Posterior cingulate gyrus (tissue), 11 donors: ENCODE data around the gene CLNK.

ENCODE experiments used
- DNase-seq, 10 donors: peaks; one replicate each; pipeline versions ENCODE4 v3.0.0 to v3.0.0-alpha.2; 2020 to 2021; ENCODE audit warnings: mixed read lengths in 3 of 10
- intact Hi-C: fragments of 100-400 bp; cut with DNase I; formaldehyde crosslinking; loops from one replicate; pipeline ENCODE4 v1.15.1; 2023

Gene CLNK, protein sequence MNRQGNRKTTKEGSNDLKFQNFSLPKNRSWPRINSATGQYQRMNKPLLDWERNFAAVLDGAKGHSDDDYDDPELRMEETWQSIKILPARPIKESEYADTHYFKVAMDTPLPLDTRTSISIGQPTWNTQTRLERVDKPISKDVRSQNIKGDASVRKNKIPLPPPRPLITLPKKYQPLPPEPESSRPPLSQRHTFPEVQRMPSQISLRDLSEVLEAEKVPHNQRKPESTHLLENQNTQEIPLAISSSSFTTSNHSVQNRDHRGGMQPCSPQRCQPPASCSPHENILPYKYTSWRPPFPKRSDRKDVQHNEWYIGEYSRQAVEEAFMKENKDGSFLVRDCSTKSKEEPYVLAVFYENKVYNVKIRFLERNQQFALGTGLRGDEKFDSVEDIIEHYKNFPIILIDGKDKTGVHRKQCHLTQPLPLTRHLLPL

GRCh38 chr4:10684631-10685030, at the start of gene CLNK:
CLNK (minus strand) TSS chr4:10684768; CDS start chr4:10667869, 16,899 bp downstream.
- intact Hi-C loops: no loop called here
- DNase-seq: no peak

- intact Hi-C loops: no loop called here
- DNase-seq: no peak
Observed at GRCh38 chr4:10733481-10734062, 49.0 kb upstream of the CLNK start.

DNA sequence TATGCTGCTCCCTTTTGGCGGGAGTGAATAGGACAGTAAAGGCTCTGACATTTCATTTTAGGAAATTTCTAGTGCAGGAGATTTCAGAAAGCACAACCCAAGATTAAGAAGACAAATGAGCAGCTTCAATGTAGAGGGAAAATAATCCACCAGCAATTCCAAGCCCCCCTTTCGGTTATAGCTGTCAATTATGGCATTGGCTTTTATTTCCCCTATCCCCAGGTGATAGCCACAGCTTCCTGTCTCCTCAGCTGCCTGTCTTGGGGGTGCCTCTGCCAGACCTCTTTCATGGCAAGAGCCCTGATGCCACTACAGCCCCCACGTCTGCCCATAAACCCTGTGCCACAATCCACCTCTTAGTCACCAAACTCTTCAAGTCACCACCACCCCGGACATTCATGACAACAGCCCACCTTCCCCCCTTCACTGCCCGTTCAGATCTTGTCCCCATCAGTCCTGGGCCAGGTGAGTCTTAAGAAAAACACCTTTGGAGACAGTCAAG, 48.4 kb upstream of the CLNK start:
- intact Hi-C loops: no loop called here
- no peak for DNase-seq

DNA sequence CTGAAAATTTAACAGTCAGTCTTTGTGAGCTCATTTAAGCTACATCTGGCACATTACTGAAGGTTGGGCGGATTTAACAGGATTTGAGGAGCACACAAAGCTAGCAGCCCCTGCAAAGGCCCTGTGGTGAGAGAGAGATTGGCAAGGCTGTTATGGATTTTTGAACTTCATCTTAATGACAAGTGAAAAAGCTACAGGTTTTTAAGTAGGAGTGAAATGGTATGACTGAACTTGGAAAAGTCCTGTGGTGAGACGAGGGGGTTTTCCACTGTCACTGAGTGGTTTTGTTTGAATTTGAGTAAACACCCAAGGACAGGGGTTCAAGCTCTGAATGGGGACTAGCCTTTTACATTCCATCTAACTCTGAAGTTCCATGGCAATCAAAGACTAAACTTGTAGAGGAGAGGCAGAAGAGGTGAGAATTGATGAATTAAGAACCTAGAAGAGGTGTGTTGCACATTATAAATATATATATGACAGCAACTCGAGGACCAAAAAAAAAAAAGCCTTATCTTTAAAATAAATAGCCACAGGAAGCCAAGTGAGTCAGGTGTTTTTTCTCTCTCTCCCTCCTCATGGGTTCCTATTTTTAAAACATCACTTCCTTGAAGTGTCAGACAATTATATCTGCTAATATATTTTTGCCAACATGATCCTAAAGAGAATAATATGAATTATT, 47.8 kb upstream of the CLNK start:
- intact Hi-C loops: no loop called here
- no peak for DNase-seq

DNA sequence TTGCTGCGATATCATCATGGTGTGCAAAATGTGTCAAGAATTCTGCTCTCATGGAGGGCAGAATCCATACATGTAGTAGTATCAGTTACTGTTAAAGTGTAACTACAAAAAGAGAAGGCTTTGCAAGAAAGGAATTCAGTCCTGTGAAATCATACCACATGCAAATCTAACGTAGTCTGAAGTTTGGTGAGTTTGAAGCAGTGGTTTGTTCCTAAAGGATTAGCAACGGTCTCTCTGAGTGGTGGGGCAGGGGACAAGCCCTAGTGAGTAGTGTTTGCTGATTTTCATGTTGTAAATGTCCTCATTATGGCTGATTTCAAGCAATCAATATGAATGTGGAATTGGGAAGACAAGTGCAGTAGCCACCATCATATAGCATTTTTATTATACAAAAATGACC, 47.1 kb upstream of the CLNK start:
- intact Hi-C loops: no loop called here
- no peak for DNase-seq

GRCh38 chr4:10731162-10731561, 46.6 kb upstream of the CLNK start:
- no peak for DNase-seq
- intact Hi-C loops: no loop called here

DNA sequence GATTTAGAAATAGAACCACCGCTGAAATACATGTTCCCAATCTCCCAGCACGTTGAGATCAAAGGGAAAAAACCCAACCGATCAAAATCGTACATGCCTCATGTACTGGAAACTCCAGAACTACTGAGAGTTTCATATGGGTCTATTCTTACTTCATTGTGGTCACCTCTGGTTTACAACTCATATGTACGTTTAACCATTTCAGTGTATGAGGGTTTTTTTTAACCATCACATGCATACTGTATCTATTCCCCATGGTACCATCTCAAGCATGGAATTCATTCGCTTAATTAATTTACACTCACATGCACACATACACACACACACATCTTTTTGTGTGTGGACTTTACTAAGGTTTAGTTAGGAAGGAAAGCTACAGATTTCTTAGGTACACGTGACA, 46.0 kb upstream of the CLNK start:
- no peak for DNase-seq
- intact Hi-C loops: no loop called here

- intact Hi-C loops: no loop called here
Observed at GRCh38 chr4:10730019-10730418, 45.5 kb upstream of the CLNK start.

DNA sequence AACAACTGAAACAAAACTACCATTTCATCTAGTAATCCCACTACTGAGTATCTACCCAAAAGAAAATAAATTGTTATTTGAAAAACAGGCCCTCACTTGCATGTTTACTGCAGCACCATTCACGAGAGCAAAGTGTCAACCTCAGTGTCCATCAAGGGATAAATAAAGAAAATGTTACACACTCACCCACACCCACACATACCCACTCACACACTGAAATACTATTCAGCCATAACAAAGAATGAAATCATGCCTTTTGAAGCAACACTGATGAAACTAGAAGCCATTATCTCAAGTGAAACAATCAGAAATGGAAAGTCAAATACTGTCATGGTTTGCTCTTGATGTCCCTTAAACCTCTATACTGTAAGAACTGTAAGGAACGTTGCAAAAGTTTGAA, 44.8 kb upstream of the CLNK start:
- no peak for DNase-seq
- intact Hi-C loops: no loop called here

More at GRCh38 chr4:10730019-10730418, 45.5 kb upstream of the CLNK start:
- no peak for DNase-seq

DNA sequence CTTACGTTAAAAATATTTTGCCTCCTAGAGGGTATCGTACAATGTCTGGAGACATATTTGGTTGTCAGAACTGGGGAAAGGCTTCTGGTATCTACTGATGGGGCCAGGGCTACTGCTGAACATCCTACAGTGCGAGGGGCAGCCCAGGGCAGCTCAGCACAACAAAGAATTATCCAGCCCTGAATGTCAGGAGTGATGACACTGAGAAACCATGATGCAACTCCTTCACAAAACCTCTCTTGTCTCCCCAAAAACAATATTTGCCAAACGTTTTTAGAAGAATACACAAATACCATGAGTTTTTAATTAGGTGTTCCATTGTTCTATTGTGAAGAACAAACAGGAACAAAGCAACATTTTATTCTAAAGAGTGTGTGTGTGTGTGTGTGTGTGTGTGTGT, 43.4 kb upstream of the CLNK start:
- intact Hi-C loops: no loop called here
- no peak for DNase-seq

- intact Hi-C loops: no loop called here
Observed at GRCh38 chr4:10727140-10727880, 42.7 kb upstream of the CLNK start.

DNA sequence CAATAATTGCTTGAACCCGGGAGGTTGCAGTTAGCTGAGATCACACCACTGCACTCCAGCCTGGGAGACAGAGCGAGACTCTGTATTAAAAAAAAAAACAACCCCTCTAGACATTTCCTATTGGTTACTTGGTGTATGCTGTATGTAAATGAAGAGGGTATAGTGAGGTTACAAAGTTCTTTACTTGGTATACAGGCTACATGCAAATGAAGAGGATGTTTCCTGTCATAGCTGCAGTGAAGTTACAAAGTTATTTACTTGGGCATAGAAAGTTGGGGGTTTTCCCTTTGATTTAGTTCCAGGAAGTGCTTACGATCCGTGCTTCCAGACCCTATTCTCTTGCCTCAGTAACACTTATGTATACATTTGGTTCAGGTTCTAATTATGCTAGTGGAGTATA, 38.4 kb upstream of the CLNK start:
- intact Hi-C loops: no loop called here
- no peak for DNase-seq

More at GRCh38 chr4:10727140-10727880, 42.7 kb upstream of the CLNK start:
- no peak for DNase-seq

GRCh38 chr4:10721616-10722015, 37.0 kb upstream of the CLNK start:
- intact Hi-C loops: no loop called here
- no peak for DNase-seq

DNA sequence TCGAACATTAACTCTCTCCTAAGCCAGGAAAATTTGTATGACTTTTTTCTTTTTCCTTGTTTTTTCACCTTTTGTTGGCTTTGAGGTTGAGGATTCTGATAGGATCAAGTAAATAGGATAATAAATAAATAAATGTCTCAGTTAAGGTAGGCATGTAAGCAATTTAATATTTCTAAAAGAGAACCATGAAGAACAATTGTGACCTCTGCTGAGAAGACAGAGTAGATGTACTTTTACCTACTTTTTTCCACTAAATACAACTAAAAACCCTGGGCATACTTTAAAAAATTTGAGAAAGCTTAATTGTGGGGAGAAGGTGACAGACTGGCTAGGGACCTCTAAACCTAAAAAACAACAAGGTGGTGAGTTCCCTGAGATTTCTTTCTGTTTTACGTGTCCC, 31.6 kb upstream of the CLNK start:
- intact Hi-C loops: no loop called here
- DNase-seq: no peak

DNA sequence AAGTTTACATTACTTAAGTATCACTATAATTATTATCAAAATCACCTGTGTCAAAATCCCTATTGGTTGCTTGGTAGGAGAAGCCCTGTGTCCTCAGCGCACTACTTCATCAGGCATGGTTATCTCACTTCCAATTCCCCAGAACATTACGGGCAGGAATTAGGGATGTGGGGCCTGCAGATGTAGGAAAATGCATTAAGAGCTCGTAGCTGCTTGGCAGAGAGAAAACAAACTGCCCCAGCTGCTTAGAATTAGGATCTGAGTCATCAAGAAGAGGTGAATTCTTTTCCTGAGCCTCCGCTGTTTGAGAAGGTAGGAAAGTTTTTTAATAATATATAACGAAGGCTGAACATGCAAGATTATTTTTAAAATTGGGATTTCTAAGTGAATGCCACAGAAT, 31.1 kb upstream of the CLNK start:
- no peak for DNase-seq
- intact Hi-C loops: no loop called here

GRCh38 chr4:10715135-10715534, 30.6 kb upstream of the CLNK start:
- DNase-seq: no peak
- intact Hi-C loops: no loop called here

DNA sequence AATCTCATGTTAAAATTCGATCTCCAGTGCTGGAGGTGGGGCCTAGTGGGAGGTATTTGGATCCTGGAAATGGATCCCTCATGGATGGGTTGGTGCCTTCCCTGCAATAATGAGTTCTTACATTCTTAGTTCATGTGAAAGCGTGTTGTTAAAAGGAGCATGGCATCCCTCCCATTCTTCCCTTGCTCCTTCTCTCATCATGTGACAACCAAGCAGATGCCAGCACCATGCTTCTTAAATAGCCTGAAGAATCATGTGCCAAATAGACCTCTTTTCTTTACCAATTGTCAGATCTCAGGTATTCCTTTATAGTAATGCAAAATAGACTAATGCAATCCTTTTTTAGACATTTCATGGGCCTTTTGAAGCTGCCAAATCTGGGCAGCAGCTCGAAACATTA, 29.0 kb upstream of the CLNK start:
- no peak for DNase-seq
- intact Hi-C loops: no loop called here

- no peak for DNase-seq
- intact Hi-C loops: no loop called here
Observed at GRCh38 chr4:10706236-10706635, 21.7 kb upstream of the CLNK start.

DNA sequence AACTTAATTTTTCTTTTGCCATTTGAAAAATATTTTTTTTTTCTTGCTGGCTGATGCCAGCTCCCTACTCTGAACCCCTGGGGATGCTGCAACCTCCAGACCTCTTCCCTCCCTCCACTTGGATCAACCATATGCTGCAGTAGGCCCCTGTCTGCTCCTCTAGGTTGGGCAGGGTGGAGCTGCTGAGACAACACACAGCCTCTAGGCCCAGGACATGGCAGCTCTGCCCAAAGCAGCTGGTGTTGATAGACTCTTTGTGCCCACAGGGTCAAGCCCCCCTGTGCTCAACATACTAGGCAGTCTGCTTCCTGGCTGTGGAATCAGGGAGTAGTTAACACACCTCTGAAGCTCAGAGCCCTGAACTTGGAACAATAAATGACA, 19.9 kb upstream of the CLNK start:
- intact Hi-C loops: no loop called here
- DNase-seq: no peak

DNA sequence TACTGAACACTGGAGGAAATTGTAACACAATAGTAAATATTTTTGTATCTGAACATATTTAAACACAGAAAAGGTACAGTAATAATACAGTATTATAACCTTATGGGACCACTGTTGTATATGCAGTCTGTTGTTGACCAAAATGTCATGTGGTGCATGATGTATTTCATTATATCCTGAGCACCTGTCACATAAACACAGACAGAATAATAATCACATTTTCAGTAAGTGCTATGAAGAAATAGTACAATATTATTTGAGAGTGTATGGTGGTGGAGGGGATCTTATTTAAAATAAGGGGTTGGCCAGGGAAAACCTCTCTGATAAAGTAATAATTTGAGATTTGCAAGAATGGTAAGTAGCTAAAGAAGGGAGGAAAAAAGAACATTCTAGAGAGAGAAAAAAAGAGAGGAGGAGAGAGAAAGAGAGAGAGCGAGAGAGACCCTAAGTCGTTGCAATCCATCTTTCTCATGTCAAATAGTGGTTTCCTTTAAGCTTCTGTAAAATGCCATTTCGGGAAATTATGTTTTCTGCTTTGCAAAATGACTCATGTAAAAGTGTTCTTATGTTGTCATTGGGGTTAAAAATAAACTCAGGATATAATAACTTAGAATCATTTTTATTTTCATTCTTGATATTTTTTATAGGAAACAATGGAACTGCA, 19.3 kb upstream of the CLNK start:
- DNase-seq: no peak
- intact Hi-C loops: no loop called here
